GM19467 (cell line): ENCODE results near the gene GPAM.
A peak's percentile ranks its signal among the peaks of the same experiment; 100 is the strongest.
"Not testable (repeated sequence)": the region's sequence is repeated elsewhere in the genome, so short reads cannot be mapped to it uniquely, and the experiment has no call there.

Experiments used
- ATAC-seq: cut with Tn5 transposase; IDR thresholded peaks from one replicate; pipeline ENCODE4 v1.9.1; 2021; ENCODE audit warnings: mild to moderate bottlenecking, moderate library complexity; ENCODE audit not compliant: unreplicated experiment

Gene GPAM

GRCh38 chr10:112183329-112184051, at the start of gene GPAM:
TSS of gene GPAM (minus strand) at chr10:112183765. CDS start at chr10:112181784, 1,981 bp downstream.
- peak; percentile 94 for ATAC-seq

- no peak for ATAC-seq
Measured at GRCh38 chr10:112232670-112233069, 49.1 kb upstream of the GPAM start.

GRCh38 chr10:112231602-112232400, 48.2 kb upstream of the GPAM start:
- no peak for ATAC-seq

- ATAC-seq: no peak
Measured at GRCh38 chr10:112230325-112230988, 46.9 kb upstream of the GPAM start.

GRCh38 chr10:112229901-112230300, 46.3 kb upstream of the GPAM start:
- ATAC-seq: no peak

- ATAC-seq: no peak
Measured at GRCh38 chr10:112229096-112229495, 45.5 kb upstream of the GPAM start.

- ATAC-seq: not testable (repeated sequence)
Measured at GRCh38 chr10:112228366-112229088, 45.0 kb upstream of the GPAM start.

GRCh38 chr10:112227331-112227987, 43.9 kb upstream of the GPAM start:
- ATAC-seq: no peak

- no peak for ATAC-seq
Measured at GRCh38 chr10:112226439-112227248, 43.1 kb upstream of the GPAM start.

GRCh38 chr10:112225771-112226438, 42.3 kb upstream of the GPAM start:
- ATAC-seq: no peak

GRCh38 chr10:112224933-112225529, 41.5 kb upstream of the GPAM start:
- no peak for ATAC-seq

- no peak for ATAC-seq
Measured at GRCh38 chr10:112223725-112224124, 40.2 kb upstream of the GPAM start.

GRCh38 chr10:112222799-112223198, 39.2 kb upstream of the GPAM start:
- no peak for ATAC-seq

GRCh38 chr10:112221545-112221944, 38.0 kb upstream of the GPAM start:
- ATAC-seq: no peak

- no peak for ATAC-seq
Measured at GRCh38 chr10:112218960-112219359, 35.4 kb upstream of the GPAM start.

GRCh38 chr10:112218036-112218390, 34.4 kb upstream of the GPAM start:
- ATAC-seq: no peak

GRCh38 chr10:112217386-112218035, 33.9 kb upstream of the GPAM start:
- ATAC-seq: no peak

GRCh38 chr10:112216966-112217365, 33.4 kb upstream of the GPAM start:
- ATAC-seq: no peak
